Right renal cortex interstitium (tissue), 3 donors: ENCODE results near the gene SORCS2. TPM values are rescaled to one million over a fixed set of nuclear protein-coding genes. Genes with fewer than 3 reads are reported as not detected.

Source experiments
- DNase-seq, 3 donors: peaks; one replicate each; pipeline ENCODE4 v3.0.0-alpha.2; 2013; ENCODE audit warnings: low read depth in 3 of 3, low spot score in 2 of 3
- polyA plus RNA-seq, 3 donors: library from polyadenylated mRNA; unstranded; fragments of 120-200 nt; gene quantifications; one replicate each; pipeline ENCODE4 v1.2.1, GENCODE V29; 2013; ENCODE audit not compliant: insufficient read length in 3 of 3

Gene SORCS2
- polyA plus RNA-seq, 3 donors, result 6.6 to 7.9 (median 7.0) TPM

- DNase-seq, result no peak
Measured at GRCh38 chr4:7478665-7479064, 286.3 kb downstream of the SORCS2 start.

- no peak for DNase-seq
Measured at GRCh38 chr4:7480423-7480822, 288.1 kb downstream of the SORCS2 start.

GRCh38 chr4:7481227-7481626 is 288.9 kb downstream of the SORCS2 start:
- DNase-seq, result no peak

- DNase-seq, result no peak
Measured at GRCh38 chr4:7485096-7485495, 292.8 kb downstream of the SORCS2 start.

- DNase-seq, result no peak
Measured at GRCh38 chr4:7486101-7486500, 293.8 kb downstream of the SORCS2 start.

GRCh38 chr4:7487502-7487901 is 295.2 kb downstream of the SORCS2 start:
- no peak for DNase-seq

- DNase-seq, result no peak
Measured at GRCh38 chr4:7487998-7488671, 295.8 kb downstream of the SORCS2 start.

- DNase-seq, result no peak
Measured at GRCh38 chr4:7491915-7492314, 299.6 kb downstream of the SORCS2 start.

GRCh38 chr4:7498446-7499200 is 306.3 kb downstream of the SORCS2 start:
- DNase-seq, result no peak

- DNase-seq, result no peak
Measured at GRCh38 chr4:7499661-7500060, 307.3 kb downstream of the SORCS2 start.

- DNase-seq, result no peak
Measured at GRCh38 chr4:7500404-7500803, 308.1 kb downstream of the SORCS2 start.

GRCh38 chr4:7501314-7501713 is 309.0 kb downstream of the SORCS2 start:
- DNase-seq, result no peak

GRCh38 chr4:7501873-7502272 is 309.5 kb downstream of the SORCS2 start:
- no peak for DNase-seq

- DNase-seq, result no peak
Measured at GRCh38 chr4:7503559-7504249, 311.4 kb downstream of the SORCS2 start.

GRCh38 chr4:7505116-7505900 is 313.0 kb downstream of the SORCS2 start:
- no peak for DNase-seq

GRCh38 chr4:7506119-7506518 is 313.8 kb downstream of the SORCS2 start:
- no peak for DNase-seq

- DNase-seq, result no peak
Measured at GRCh38 chr4:7506572-7506971, 314.2 kb downstream of the SORCS2 start.

- DNase-seq, result no peak
Measured at GRCh38 chr4:7507381-7507780, 315.0 kb downstream of the SORCS2 start.

GRCh38 chr4:7510066-7510465 is 317.7 kb downstream of the SORCS2 start:
- DNase-seq, result no peak

- DNase-seq, result no peak
Measured at GRCh38 chr4:7510538-7510937, 318.2 kb downstream of the SORCS2 start.

GRCh38 chr4:7511525-7511924 is 319.2 kb downstream of the SORCS2 start:
- DNase-seq, result no peak
